Measurements from ENCODE around the gene GAMT. TPM values are rescaled to one million over a fixed set of nuclear protein-coding genes. Genes with fewer than 3 reads are reported as not detected.

The GAMT gene
- total and polyA plus RNA-seq, 2 of the 13 experiments (the other 11 are each of a cell fraction or from before 2014, with no cell fraction given), result 115 to 124 TPM

- peak; percentile 67; the same call in 1 of the 2 replicates for TF ChIP-seq ZNF274 (CRISPR knock-in tag; IDR thresholded peaks at IDR 0.05)
- TF ChIP-seq NR2F1 (CRISPR knock-in tag; IDR thresholded peaks at IDR 0.05), result no peak
- TF ChIP-seq, protein P1, sequence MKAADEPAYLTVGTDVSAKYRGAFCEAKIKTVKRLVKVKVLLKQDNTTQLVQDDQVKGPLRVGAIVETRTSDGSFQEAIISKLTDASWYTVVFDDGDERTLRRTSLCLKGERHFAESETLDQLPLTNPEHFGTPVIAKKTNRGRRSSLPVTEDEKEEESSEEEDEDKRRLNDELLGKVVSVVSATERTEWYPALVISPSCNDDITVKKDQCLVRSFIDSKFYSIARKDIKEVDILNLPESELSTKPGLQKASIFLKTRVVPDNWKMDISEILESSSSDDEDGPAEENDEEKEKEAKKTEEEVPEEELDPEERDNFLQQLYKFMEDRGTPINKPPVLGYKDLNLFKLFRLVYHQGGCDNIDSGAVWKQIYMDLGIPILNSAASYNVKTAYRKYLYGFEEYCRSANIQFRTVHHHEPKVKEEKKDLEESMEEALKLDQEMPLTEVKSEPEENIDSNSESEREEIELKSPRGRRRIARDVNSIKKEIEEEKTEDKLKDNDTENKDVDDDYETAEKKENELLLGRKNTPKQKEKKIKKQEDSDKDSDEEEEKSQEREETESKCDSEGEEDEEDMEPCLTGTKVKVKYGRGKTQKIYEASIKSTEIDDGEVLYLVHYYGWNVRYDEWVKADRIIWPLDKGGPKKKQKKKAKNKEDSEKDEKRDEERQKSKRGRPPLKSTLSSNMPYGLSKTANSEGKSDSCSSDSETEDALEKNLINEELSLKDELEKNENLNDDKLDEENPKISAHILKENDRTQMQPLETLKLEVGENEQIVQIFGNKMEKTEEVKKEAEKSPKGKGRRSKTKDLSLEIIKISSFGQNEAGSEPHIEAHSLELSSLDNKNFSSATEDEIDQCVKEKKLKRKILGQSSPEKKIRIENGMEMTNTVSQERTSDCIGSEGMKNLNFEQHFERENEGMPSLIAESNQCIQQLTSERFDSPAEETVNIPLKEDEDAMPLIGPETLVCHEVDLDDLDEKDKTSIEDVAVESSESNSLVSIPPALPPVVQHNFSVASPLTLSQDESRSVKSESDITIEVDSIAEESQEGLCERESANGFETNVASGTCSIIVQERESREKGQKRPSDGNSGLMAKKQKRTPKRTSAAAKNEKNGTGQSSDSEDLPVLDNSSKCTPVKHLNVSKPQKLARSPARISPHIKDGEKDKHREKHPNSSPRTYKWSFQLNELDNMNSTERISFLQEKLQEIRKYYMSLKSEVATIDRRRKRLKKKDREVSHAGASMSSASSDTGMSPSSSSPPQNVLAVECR (CRISPR knock-in tag; IDR thresholded peaks at IDR 0.05; ENCODE audit: borderline replicate concordance), result peak; percentile 56; the same call in 1 of the 2 replicates
- TF ChIP-seq KDM2A (CRISPR knock-in tag; IDR thresholded peaks at IDR 0.05; ENCODE audit: borderline replicate concordance, low read depth), result peak; percentile 62; the same call in 1 of the 2 replicates
- no peak for TF ChIP-seq FOXK2 (IDR thresholded peaks at IDR 0.05)
- no peak for TF ChIP-seq NCOR1 (IDR thresholded peaks at IDR 0.05; ENCODE audit: borderline replicate concordance, low read length)
- TF ChIP-seq GABPB1 (CRISPR knock-in tag; IDR thresholded peaks at IDR 0.05), result peak; percentile 40; the same call in 1 of the 2 replicates
- TF ChIP-seq ATF3 (CRISPR knock-in tag; IDR thresholded peaks at IDR 0.05), result peak; percentile 32; the same call in 1 of the 2 replicates
- TF ChIP-seq, protein P2, sequence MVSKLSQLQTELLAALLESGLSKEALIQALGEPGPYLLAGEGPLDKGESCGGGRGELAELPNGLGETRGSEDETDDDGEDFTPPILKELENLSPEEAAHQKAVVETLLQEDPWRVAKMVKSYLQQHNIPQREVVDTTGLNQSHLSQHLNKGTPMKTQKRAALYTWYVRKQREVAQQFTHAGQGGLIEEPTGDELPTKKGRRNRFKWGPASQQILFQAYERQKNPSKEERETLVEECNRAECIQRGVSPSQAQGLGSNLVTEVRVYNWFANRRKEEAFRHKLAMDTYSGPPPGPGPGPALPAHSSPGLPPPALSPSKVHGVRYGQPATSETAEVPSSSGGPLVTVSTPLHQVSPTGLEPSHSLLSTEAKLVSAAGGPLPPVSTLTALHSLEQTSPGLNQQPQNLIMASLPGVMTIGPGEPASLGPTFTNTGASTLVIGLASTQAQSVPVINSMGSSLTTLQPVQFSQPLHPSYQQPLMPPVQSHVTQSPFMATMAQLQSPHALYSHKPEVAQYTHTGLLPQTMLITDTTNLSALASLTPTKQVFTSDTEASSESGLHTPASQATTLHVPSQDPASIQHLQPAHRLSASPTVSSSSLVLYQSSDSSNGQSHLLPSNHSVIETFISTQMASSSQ (IDR thresholded peaks at IDR 0.05; ENCODE audit: low read depth), result no peak
- TF ChIP-seq, protein P2 (CRISPR knock-in tag; IDR thresholded peaks at IDR 0.05; ENCODE audit: borderline replicate concordance), result no peak
- no peak for TF ChIP-seq MEIS1 (CRISPR knock-in tag; IDR thresholded peaks at IDR 0.05; ENCODE audit: borderline replicate concordance)
- no peak for TF ChIP-seq RCOR2 (CRISPR knock-in tag; IDR thresholded peaks at IDR 0.05)
- 0 out of 2 replicates have a peak, but pooled peaks have one; percentile 45 for TF ChIP-seq ZSCAN9 (CRISPR knock-in tag; IDR thresholded peaks at IDR 0.05; ENCODE audit: borderline replicate concordance)
- TF ChIP-seq TBX2 (CRISPR knock-in tag; IDR thresholded peaks at IDR 0.05; ENCODE audit: borderline replicate concordance), result 0 out of 2 replicates have a peak, but pooled peaks have one; percentile 18
- no peak for TF ChIP-seq ZNF335 (CRISPR knock-in tag; IDR thresholded peaks at IDR 0.05)
- TF ChIP-seq, protein P3, sequence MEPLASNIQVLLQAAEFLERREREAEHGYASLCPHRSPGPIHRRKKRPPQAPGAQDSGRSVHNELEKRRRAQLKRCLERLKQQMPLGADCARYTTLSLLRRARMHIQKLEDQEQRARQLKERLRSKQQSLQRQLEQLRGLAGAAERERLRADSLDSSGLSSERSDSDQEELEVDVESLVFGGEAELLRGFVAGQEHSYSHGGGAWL (CRISPR knock-in tag; IDR thresholded peaks at IDR 0.05), result peak; percentile 83
- peak; percentile 61; the same call in 1 of the 2 replicates for TF ChIP-seq MXD1 (CRISPR knock-in tag; IDR thresholded peaks at IDR 0.05)
- TF ChIP-seq HOXA5 (CRISPR knock-in tag; IDR thresholded peaks at IDR 0.05), result peak; percentile 79; the same call in 1 of the 2 replicates
- TF ChIP-seq PAX8 (CRISPR knock-in tag; IDR thresholded peaks at IDR 0.05; ENCODE audit: borderline replicate concordance), result no peak
- 0 out of 2 replicates have a peak, but pooled peaks have one; percentile 18 for TF ChIP-seq HIVEP1 (CRISPR knock-in tag; IDR thresholded peaks at IDR 0.05)
Observed at GRCh38 chr19:1446713-1447481, 45.6 kb upstream of the GAMT start (continued).

Measured in HepG2 (cell line).